Spleen (tissue), 7 donors: Measurements from ENCODE around the gene ATOX1.

Experiments used
- POLR2A ChIP-seq, 3 donors: fragments of 450-650 bp; IDR thresholded peaks; one replicate each; pipeline ENCODE4 v1.5.1; 2017; ENCODE audit warnings: antibody characterized with exemption in 3 of 3, mild to moderate bottlenecking in 1 of 3
- TF ChIP-seq, protein P1 (sequence below), 11 experiments: fragments of 200-600 bp in 7 of 11; fragments of 450-650 bp in 4 of 11; sonication (generic) in 4 of 11; IDR thresholded peaks in 8 of 11; conservative IDR thresholded peaks in 3 of 11; 1 replicate in 7 of 11; 2 replicates in 4 of 11; pipeline versions ENCODE4 v1.4.0 to v1.8.0; 2016 to 2021; ENCODE audit warnings: antibody characterized with exemption in 11 of 11, inconsistent platforms in 4 of 11, mild to moderate bottlenecking in 1 of 11
- donor health status: DM: no; HTN: no; CAD: no; lungs with moderate emphysema.
- donor health status: DM: no; HTN: no; CAD: no.
- donor health status: DM: no; HTN: no; CAD: no.

DNA sequence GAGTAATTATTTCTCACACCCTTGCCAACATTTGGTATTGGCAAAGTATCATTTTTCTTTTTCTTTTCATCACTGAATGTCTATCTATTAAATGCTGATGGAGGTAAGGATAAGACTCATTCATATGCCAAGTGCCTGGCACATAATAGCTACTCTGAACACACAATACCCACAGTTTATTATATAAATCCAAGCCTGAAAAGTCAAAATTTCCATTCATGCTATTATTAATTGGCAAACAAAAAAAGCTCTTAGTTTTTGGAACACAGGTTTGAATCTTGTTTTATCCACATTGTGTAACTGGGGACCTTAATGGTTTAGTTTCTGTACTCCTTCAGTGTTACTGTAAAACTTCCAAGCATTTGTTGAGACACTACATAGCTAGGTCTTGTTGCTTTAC is 6.4 kb upstream of the ATOX1 start:
- no peak for TF ChIP-seq POLR2A (IDR thresholded peaks at IDR 0.05)
- TF ChIP-seq, protein P1, sequence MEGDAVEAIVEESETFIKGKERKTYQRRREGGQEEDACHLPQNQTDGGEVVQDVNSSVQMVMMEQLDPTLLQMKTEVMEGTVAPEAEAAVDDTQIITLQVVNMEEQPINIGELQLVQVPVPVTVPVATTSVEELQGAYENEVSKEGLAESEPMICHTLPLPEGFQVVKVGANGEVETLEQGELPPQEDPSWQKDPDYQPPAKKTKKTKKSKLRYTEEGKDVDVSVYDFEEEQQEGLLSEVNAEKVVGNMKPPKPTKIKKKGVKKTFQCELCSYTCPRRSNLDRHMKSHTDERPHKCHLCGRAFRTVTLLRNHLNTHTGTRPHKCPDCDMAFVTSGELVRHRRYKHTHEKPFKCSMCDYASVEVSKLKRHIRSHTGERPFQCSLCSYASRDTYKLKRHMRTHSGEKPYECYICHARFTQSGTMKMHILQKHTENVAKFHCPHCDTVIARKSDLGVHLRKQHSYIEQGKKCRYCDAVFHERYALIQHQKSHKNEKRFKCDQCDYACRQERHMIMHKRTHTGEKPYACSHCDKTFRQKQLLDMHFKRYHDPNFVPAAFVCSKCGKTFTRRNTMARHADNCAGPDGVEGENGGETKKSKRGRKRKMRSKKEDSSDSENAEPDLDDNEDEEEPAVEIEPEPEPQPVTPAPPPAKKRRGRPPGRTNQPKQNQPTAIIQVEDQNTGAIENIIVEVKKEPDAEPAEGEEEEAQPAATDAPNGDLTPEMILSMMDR (IDR thresholded peaks at IDR 0.05 in 8 of 11, conservative IDR thresholded peaks at IDR 0.05 in 3 of 11), result no peak
